ENCODE measurements around the gene EDC4. TPM values are rescaled to one million over a fixed set of nuclear protein-coding genes. Genes with fewer than 3 reads are reported as not detected.

The EDC4 gene
- total RNA-seq, 1 experiment from 2014 or later: 100 TPM

DNA sequence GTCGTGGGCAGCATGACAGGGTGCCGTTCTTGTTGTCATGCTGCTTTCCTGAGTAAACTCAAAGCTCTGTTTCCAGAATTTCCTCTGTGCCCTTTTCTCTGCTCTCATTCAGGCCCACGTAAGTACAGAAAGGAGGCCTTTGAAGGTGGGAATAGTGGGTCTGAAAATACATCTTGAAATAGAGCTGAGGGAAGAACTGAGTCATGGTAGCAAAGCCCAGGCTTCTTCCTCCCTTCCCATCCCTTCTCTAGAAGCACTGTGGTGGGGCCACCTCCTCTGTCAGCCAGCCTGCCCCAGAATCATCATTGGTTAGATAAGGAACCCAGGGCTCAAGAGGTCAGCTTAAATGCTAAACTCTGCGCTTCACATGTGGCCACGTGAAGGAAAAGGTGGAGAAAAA, 49.4 kb downstream of the EDC4 start (continued):
- no peak for TF ChIP-seq TCF7L2 (IDR thresholded peaks at IDR 0.05; ENCODE audit: borderline replicate concordance, extremely low read depth, insufficient read depth, insufficient read length)
- TF ChIP-seq EZH2phosphoT487 (IDR thresholded peaks at IDR 0.05; ENCODE audit: borderline replicate concordance): no peak
- TF ChIP-seq ZFX (IDR thresholded peaks at IDR 0.05): no peak

DNA sequence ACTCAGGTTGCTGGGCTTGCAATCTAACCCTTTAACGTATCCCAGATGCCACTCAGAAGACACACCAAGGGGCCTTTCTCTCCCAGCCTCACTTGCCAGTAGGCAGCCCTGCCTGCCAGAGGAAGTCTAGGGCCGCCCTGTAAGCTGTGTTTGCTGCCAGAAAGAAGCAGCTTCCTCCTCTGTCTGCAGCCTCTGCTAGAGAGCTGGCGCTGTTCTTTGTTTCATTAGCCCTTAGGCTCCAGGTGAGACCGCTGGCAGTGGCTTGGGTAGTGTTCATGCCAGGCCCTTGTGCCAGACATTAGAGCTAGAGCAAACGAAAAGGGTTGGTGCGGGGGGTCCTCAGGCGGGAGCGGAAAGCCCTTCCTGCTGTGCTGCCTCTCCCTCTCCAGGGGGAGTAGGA, 49.9 kb downstream of the EDC4 start:
- Histone ChIP-seq H3K27me3 (ENCODE audit: insufficient read depth, low read length) (no peaks in the 10 kb centered on the region), H3K36me3 (ENCODE audit: control insufficient read depth in 1 of 2, insufficient read depth in 2 of 2, low read length in 2 of 2) (no peaks in the 10 kb centered on the region), H3K9me2 (ENCODE audit: insufficient read depth) (no peaks in the 10 kb centered on the region), H3K4me1 (ENCODE audit: control insufficient read depth in 1 of 2, insufficient read depth in 2 of 2, low read length in 2 of 2) (peaks cover 4 to 6% of the 10 kb centered on the region in 2 experiments), H4K20me1 (ENCODE audit: insufficient read depth) (no peaks in the 10 kb centered on the region), H3K27ac (ENCODE audit: low read depth, low read length) (no peak overlapping the region), H3K9ac (ENCODE audit: low read length) (no peak overlapping the region), H3K9me3 (ENCODE audit: control insufficient read depth in 1 of 2, insufficient read depth in 1 of 2, low read depth in 1 of 2, low read length in 2 of 2) (no peaks in the 10 kb centered on the region), H3K4me3 (replicated peaks in 1 of 2; ENCODE audit: low read depth in 1 of 2, low read length in 2 of 2) (no peak overlapping the region), H2AFZ (ENCODE audit: low read depth, low read length, poor library complexity, severe bottlenecking) (no peak overlapping the region), H3K79me2 (ENCODE audit: insufficient read depth, low read length) (no peaks in the 10 kb centered on the region), H3K4me2 (ENCODE audit: low read length) (no peak overlapping the region)
- intact Hi-C loops (cut with micrococcal nuclease): no loop called here
- ChIA-PET POLR2A (no interaction called here), RAD21 (ENCODE audit: low non-redundant PET in 1 of 2, low total read pairs in 2 of 2, uncharacterized antibody in 2 of 2, unreplicated experiment in 2 of 2) (no interaction called here), CTCF (interaction anchor here (1.4 kb wide), 1 partner anchor 39 kb away, joined by 3 read pairs; no protein-coding TSS in a partner anchor)
- ATAC-seq (no peak), DNase-seq (ENCODE audit: low read depth, low spot score) (no peak)
- BruUV-seq (replicated peaks): no TSS peak
- TF ChIP-seq JUND (IDR thresholded peaks at IDR 0.05) (no peak), CBX3 (IDR thresholded peaks at IDR 0.05; ENCODE audit: low read depth) (no peak), FOSL1 (IDR thresholded peaks at IDR 0.05; ENCODE audit: low read depth) (no peak), YY1 (IDR thresholded peaks at IDR 0.05; ENCODE audit: extremely low read depth, insufficient replicate concordance, low read depth, low read length) (no peak), EZH2phosphoT487 (IDR thresholded peaks at IDR 0.05; ENCODE audit: borderline replicate concordance) (no peak), SP1 (IDR thresholded peaks at IDR 0.05; ENCODE audit: low read depth) (no peak), POLR2AphosphoS5 (IDR thresholded peaks at IDR 0.05; ENCODE audit: low read depth, low read length) (no peak), ZFX (IDR thresholded peaks at IDR 0.05) (no peak), EGR1 (IDR thresholded peaks at IDR 0.05; ENCODE audit: low read depth) (no peak), ZNF274 (IDR thresholded peaks at IDR 0.05; ENCODE audit: low read depth, low read length) (no peak), EZH2 (IDR thresholded peaks at IDR 0.05) (no peak), SIN3A (IDR thresholded peaks at IDR 0.05; ENCODE audit: low read depth) (no peak), ELF1 (IDR thresholded peaks at IDR 0.05; ENCODE audit: borderline replicate concordance, low read depth) (no peak), TCF7L2 (IDR thresholded peaks at IDR 0.05; ENCODE audit: borderline replicate concordance, extremely low read depth, insufficient read depth, insufficient read length) (no peak)
- TF ChIP-seq, protein P1, sequence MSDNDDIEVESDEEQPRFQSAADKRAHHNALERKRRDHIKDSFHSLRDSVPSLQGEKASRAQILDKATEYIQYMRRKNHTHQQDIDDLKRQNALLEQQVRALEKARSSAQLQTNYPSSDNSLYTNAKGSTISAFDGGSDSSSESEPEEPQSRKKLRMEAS (IDR thresholded peaks at IDR 0.05): no peak
- TF ChIP-seq, protein P2, sequence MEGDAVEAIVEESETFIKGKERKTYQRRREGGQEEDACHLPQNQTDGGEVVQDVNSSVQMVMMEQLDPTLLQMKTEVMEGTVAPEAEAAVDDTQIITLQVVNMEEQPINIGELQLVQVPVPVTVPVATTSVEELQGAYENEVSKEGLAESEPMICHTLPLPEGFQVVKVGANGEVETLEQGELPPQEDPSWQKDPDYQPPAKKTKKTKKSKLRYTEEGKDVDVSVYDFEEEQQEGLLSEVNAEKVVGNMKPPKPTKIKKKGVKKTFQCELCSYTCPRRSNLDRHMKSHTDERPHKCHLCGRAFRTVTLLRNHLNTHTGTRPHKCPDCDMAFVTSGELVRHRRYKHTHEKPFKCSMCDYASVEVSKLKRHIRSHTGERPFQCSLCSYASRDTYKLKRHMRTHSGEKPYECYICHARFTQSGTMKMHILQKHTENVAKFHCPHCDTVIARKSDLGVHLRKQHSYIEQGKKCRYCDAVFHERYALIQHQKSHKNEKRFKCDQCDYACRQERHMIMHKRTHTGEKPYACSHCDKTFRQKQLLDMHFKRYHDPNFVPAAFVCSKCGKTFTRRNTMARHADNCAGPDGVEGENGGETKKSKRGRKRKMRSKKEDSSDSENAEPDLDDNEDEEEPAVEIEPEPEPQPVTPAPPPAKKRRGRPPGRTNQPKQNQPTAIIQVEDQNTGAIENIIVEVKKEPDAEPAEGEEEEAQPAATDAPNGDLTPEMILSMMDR (IDR thresholded peaks at IDR 0.05 in 2 of 3, conservative IDR thresholded peaks at IDR 0.05 in 1 of 3; ENCODE audit: borderline replicate concordance in 1 of 3, insufficient read depth in 1 of 3, low read depth in 2 of 3, low read length in 2 of 3): no peak
- TF ChIP-seq, protein P3, sequence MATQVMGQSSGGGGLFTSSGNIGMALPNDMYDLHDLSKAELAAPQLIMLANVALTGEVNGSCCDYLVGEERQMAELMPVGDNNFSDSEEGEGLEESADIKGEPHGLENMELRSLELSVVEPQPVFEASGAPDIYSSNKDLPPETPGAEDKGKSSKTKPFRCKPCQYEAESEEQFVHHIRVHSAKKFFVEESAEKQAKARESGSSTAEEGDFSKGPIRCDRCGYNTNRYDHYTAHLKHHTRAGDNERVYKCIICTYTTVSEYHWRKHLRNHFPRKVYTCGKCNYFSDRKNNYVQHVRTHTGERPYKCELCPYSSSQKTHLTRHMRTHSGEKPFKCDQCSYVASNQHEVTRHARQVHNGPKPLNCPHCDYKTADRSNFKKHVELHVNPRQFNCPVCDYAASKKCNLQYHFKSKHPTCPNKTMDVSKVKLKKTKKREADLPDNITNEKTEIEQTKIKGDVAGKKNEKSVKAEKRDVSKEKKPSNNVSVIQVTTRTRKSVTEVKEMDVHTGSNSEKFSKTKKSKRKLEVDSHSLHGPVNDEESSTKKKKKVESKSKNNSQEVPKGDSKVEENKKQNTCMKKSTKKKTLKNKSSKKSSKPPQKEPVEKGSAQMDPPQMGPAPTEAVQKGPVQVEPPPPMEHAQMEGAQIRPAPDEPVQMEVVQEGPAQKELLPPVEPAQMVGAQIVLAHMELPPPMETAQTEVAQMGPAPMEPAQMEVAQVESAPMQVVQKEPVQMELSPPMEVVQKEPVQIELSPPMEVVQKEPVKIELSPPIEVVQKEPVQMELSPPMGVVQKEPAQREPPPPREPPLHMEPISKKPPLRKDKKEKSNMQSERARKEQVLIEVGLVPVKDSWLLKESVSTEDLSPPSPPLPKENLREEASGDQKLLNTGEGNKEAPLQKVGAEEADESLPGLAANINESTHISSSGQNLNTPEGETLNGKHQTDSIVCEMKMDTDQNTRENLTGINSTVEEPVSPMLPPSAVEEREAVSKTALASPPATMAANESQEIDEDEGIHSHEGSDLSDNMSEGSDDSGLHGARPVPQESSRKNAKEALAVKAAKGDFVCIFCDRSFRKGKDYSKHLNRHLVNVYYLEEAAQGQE (IDR thresholded peaks at IDR 0.05; ENCODE audit: low read depth): no peak
- TF ChIP-seq, protein P4, sequence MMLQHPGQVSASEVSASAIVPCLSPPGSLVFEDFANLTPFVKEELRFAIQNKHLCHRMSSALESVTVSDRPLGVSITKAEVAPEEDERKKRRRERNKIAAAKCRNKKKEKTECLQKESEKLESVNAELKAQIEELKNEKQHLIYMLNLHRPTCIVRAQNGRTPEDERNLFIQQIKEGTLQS (IDR thresholded peaks at IDR 0.05): no peak
